ENCODE data around the gene LTBP4.

- no peak for TF ChIP-seq POLR2AphosphoS5 (IDR thresholded peaks at IDR 0.05)
- no peak for TF ChIP-seq CTCF (IDR thresholded peaks at IDR 0.05)
- TF ChIP-seq POLR2A (IDR thresholded peaks at IDR 0.05) = no peak
- no peak for TF ChIP-seq EP300 (IDR thresholded peaks at IDR 0.05)
Observed at GRCh38 chr19:40619333-40620160, 18.4 kb downstream of the LTBP4 start.

Measured in sigmoid colon (tissue), 4 donors.